NCI-H748 (cell line): ENCODE data around the gene FFAR3.
"Not testable (repeated sequence)": the region's sequence is repeated elsewhere in the genome, so short reads cannot be mapped to it uniquely, and the experiment has no call there.

Experiments
- DNase-seq: peaks from one replicate; lab custom pipeline; 2025; ENCODE audit not compliant: unreplicated experiment; lab: John Stamatoyannopoulos, UW

FFAR3 gene

GRCh38 chr19:35373492-35373891 is 15.2 kb downstream of the FFAR3 start:
- no peak for DNase-seq

GRCh38 chr19:35374031-35374430 is 15.8 kb downstream of the FFAR3 start:
- not testable (repeated sequence) for DNase-seq

GRCh38 chr19:35375505-35376307 is 17.4 kb downstream of the FFAR3 start:
- DNase-seq: peak; percentile 14

- no peak for DNase-seq
These were observed 19.4 kb downstream of the FFAR3 start for GRCh38 chr19:35377656-35378055.

GRCh38 chr19:35378356-35378755 is 20.1 kb downstream of the FFAR3 start:
- DNase-seq: no peak

GRCh38 chr19:35379545-35379944 is 21.3 kb downstream of the FFAR3 start:
- not testable (repeated sequence) for DNase-seq

- no peak for DNase-seq
These were observed 21.7 kb downstream of the FFAR3 start for GRCh38 chr19:35379992-35380391.

GRCh38 chr19:35380450-35381124 is 22.3 kb downstream of the FFAR3 start:
- DNase-seq: no peak

- no peak for DNase-seq
These were observed 23.1 kb downstream of the FFAR3 start for GRCh38 chr19:35381318-35381717.

GRCh38 chr19:35381926-35382325 is 23.7 kb downstream of the FFAR3 start:
- DNase-seq: no peak

GRCh38 chr19:35383536-35383935 is 25.3 kb downstream of the FFAR3 start:
- DNase-seq: no peak

- no peak for DNase-seq
These were observed 30.2 kb downstream of the FFAR3 start for GRCh38 chr19:35388277-35389054.

GRCh38 chr19:35389192-35389861 is 31.1 kb downstream of the FFAR3 start:
- no peak for DNase-seq

GRCh38 chr19:35392742-35393715 is 34.8 kb downstream of the FFAR3 start:
- no peak for DNase-seq

GRCh38 chr19:35395382-35396199 is 37.3 kb downstream of the FFAR3 start:
- DNase-seq: no peak

- no peak for DNase-seq
These were observed 38.1 kb downstream of the FFAR3 start for GRCh38 chr19:35396240-35396885.

- peak; percentile 41 for DNase-seq
These were observed 38.8 kb downstream of the FFAR3 start for GRCh38 chr19:35397064-35397463.

- no peak for DNase-seq
These were observed 40.3 kb downstream of the FFAR3 start for GRCh38 chr19:35398570-35398969.

- DNase-seq: no peak
These were observed 41.0 kb downstream of the FFAR3 start for GRCh38 chr19:35399231-35399630.
